Loucy (cell line): ENCODE results near the gene LEP.

Source experiments
- H2AFZ ChIP-seq: fragments of 200-600 bp; sonication (generic); 2 replicates; pipeline ENCODE4 v1.6.0; 2016; ENCODE audit warnings: antibody characterized with exemption, mild to moderate bottlenecking, low read length, moderate library complexity
- H3F3A ChIP-seq: fragments of 200-600 bp; 2 replicates; pipeline ENCODE4 v1.6.0; 2016; ENCODE audit warnings: antibody characterized with exemption, low read depth, mild to moderate bottlenecking
- H3K27me3 ChIP-seq: fragments of 200-600 bp; sonication (generic); 2 replicates; pipeline ENCODE4 v1.6.1; 2014; ENCODE audit warnings: low read length, mild to moderate bottlenecking; ENCODE audit not compliant: insufficient read depth, poor library complexity, severe bottlenecking
- H3K36me3 ChIP-seq: fragments of 200-600 bp; sonication (generic); 2 replicates; pipeline ENCODE4 v1.6.1; 2016; ENCODE audit warnings: low read length; ENCODE audit not compliant: insufficient read depth
- H3K4me1 ChIP-seq: fragments of 200-600 bp; sonication (generic); 2 replicates; pipeline ENCODE4 v1.5.1; 2014; ENCODE audit warnings: low read length, mild to moderate bottlenecking; ENCODE audit not compliant: insufficient read depth, poor library complexity, severe bottlenecking
- H3K4me2 ChIP-seq: fragments of 200-600 bp; sonication (generic); 2 replicates; pipeline ENCODE4 v1.6.0; 2014; ENCODE audit warnings: antibody characterized with exemption, low read length, low read depth, mild to moderate bottlenecking; ENCODE audit not compliant: poor library complexity, severe bottlenecking
- H3K4me3 ChIP-seq: fragments of 200-600 bp; sonication (generic); 2 replicates; pipeline ENCODE4 v1.5.1; 2014; ENCODE audit warnings: low read length, mild to moderate bottlenecking, mixed read lengths; ENCODE audit not compliant: poor library complexity, severe bottlenecking
- H3K79me2 ChIP-seq: fragments of 200-600 bp; sonication (generic); 2 replicates; pipeline ENCODE4 v1.6.1; 2014; ENCODE audit warnings: low read length; ENCODE audit not compliant: insufficient read depth
- H3K9ac ChIP-seq: fragments of 200-600 bp; sonication (generic); 2 replicates; pipeline ENCODE4 v1.6.0; 2014; ENCODE audit warnings: mild to moderate bottlenecking, low read depth, low read length, moderate library complexity; ENCODE audit not compliant: poor library complexity, severe bottlenecking
- H3K9me2 ChIP-seq: fragments of 200-600 bp; sonication (generic); replicated peaks from 2 replicates; pipeline ENCODE4 v1.6.1; 2016; ENCODE audit warnings: low read depth, low read length, mixed read lengths
- H3K9me3 ChIP-seq: fragments of 200-600 bp; sonication (generic); 2 replicates; pipeline ENCODE4 v1.6.1; 2014; ENCODE audit warnings: mild to moderate bottlenecking, antibody characterized with exemption, low read length, low read depth; ENCODE audit not compliant: insufficient read depth
- H4K20me1 ChIP-seq: fragments of 200-600 bp; sonication (generic); 2 replicates; pipeline ENCODE4 v1.6.0; 2014; ENCODE audit warnings: antibody characterized with exemption, low read length, mild to moderate bottlenecking; ENCODE audit not compliant: insufficient read depth, poor library complexity, severe bottlenecking
- CTCF ChIP-seq: fragments of 200-600 bp; sonication (generic); conservative IDR thresholded peaks from 2 replicates; pipeline ENCODE4 v1.5.1; 2014; ENCODE audit warnings: mild to moderate bottlenecking, antibody characterized with exemption, low read length
- EZH2phosphoT487 ChIP-seq: fragments of 200-600 bp; IDR thresholded peaks from 2 replicates; pipeline ENCODE4 v1.6.1; 2018; ENCODE audit warnings: antibody characterized with exemption, mild to moderate bottlenecking, moderate library complexity, borderline replicate concordance

The LEP gene

DNA sequence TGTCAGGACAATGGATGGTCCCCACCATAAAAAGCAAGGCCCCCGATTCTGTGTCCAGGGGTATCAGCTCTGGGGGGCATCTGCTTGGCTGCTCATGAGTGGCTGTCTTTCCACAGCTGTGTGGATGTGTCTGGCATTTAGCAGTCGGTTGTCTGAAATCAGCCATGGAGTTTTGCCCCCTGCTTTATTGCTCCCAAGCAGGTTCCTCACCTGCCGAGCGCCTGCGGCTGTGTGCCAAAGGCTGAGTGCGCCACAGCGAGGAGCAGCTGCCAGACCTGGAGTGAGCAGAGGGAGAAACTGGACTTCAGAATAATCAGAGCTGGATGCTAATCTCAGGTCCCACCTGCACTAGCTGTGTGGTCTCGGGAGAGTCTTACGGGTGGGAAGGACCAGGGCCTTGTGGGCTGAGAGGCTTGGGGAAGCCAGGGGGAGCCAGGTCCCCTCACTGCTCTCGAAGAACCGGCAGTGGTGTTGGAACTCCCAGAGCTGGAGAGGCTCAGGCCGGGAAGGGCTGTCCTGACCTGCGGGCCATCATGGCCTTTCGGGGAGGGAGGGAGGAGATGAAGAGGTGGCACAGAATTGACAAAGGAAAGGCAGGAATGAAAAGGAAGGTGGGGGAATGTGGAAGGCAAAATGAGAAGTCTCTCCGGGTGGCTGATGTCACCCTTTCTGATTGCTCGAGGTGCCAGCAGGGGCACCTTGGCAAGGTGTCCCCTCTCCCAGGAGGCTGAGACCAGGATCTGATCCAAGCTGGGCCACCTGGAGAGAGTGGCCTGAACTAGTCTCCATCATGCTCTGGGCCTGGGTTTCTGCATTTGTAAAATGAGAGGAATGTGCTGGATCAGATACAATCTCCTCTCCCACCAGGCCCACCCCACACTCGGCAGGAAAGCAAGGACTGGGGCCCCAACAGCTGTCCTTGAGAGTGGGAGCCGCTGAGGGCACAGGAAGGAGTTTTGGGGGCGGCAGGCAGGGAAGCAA, 30.2 kb upstream of the LEP start:
- Histone ChIP-seq H3K27me3 (no peaks in the 10 kb centered on the region), H3K79me2 (no peaks in the 10 kb centered on the region), H3K4me2 (no peak overlapping the region), H3K9me2 (no peaks in the 10 kb centered on the region), H3K4me1 (no peaks in the 10 kb centered on the region), H3K9me3 (no peaks in the 10 kb centered on the region), H2AFZ (no peak overlapping the region), H3K4me3 (no peak overlapping the region), H4K20me1 (no peaks in the 10 kb centered on the region), H3K9ac (no peak overlapping the region), H3F3A (no peaks in the 10 kb centered on the region), H3K36me3 (no peaks in the 10 kb centered on the region)
- no peak for TF ChIP-seq EZH2phosphoT487

- Histone ChIP-seq H3K36me3 (no peaks in the 10 kb centered on the region), H3K9ac (no peak overlapping the region), H4K20me1 (no peaks in the 10 kb centered on the region), H3F3A (no peaks in the 10 kb centered on the region), H3K27me3 (no peaks in the 10 kb centered on the region), H3K79me2 (no peaks in the 10 kb centered on the region), H3K9me3 (no peaks in the 10 kb centered on the region), H3K4me1 (no peaks in the 10 kb centered on the region), H3K9me2 (no peaks in the 10 kb centered on the region), H3K4me2 (no peak overlapping the region), H2AFZ (no peak overlapping the region), H3K4me3 (no peak overlapping the region)
- TF ChIP-seq CTCF: no peak
- TF ChIP-seq EZH2phosphoT487: no peak
These were observed 29.5 kb upstream of the LEP start for GRCh38 chr7:128211626-128212025.

GRCh38 chr7:128214463-128214862, 26.6 kb upstream of the LEP start:
- Histone ChIP-seq H2AFZ (no peak overlapping the region), H4K20me1 (no peaks in the 10 kb centered on the region), H3K9ac (no peak overlapping the region), H3K4me1 (no peaks in the 10 kb centered on the region), H3K4me3 (no peak overlapping the region), H3K36me3 (no peaks in the 10 kb centered on the region), H3K4me2 (no peak overlapping the region), H3K9me2 (no peaks in the 10 kb centered on the region), H3K27me3 (no peaks in the 10 kb centered on the region), H3F3A (no peaks in the 10 kb centered on the region), H3K9me3 (no peaks in the 10 kb centered on the region), H3K79me2 (no peaks in the 10 kb centered on the region)
- TF ChIP-seq CTCF: no peak
- no peak for TF ChIP-seq EZH2phosphoT487

DNA sequence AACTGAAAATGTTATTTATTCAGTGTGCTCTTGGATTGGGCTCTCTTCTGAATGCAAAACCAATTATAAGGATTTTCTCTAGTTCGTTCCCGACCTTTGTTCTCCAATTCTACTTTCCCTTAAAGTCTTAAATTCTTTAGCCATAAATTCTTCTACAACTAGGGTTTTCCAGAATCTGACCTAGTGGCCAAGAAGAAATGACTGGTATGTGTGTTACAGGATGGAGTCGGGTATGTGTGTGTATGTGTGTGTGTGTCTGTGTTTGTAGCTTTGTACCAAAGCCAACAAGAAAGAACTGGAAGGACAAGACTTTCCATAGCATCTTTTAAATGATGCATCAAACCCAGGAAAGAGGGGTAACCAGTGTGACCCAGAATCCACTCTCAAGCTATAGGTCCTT, 25.8 kb upstream of the LEP start:
- no peak for TF ChIP-seq CTCF
- TF ChIP-seq EZH2phosphoT487: no peak
- Histone ChIP-seq H3K9me2 (no peaks in the 10 kb centered on the region), H3K36me3 (no peaks in the 10 kb centered on the region), H3F3A (no peaks in the 10 kb centered on the region), H3K4me2 (no peak overlapping the region), H3K27me3 (no peaks in the 10 kb centered on the region), H3K9me3 (no peaks in the 10 kb centered on the region), H2AFZ (no peak overlapping the region), H3K9ac (no peak overlapping the region), H3K4me1 (no peaks in the 10 kb centered on the region), H3K4me3 (no peak overlapping the region), H4K20me1 (no peaks in the 10 kb centered on the region), H3K79me2 (no peaks in the 10 kb centered on the region)
